Keratinocyte (primary cell): ENCODE results near the gene TRMT61B.

Experiments
- CTCF ChIP-seq, 3 experiments: IDR thresholded peaks in 1 of 3; conservative IDR thresholded peaks in 1 of 3; optimal IDR thresholded peaks in 1 of 3; 2 replicates in 2 of 3; 3 replicates in 1 of 3; pipeline versions ENCODE3 to v1.5.1; 2011; ENCODE audit warnings: low read length in 3 of 3, mild to moderate bottlenecking in 3 of 3, moderate library complexity in 2 of 3, control low read depth in 1 of 3, inconsistent platforms in 1 of 3; ENCODE audit not compliant: insufficient read depth in 2 of 3; ENCODE audit errors: extremely low read depth in 1 of 3
- EZH2 ChIP-seq: IDR thresholded peaks from one replicate; pipeline ENCODE4 v1.6.1; 2012; ENCODE audit warnings: inconsistent platforms, mild to moderate bottlenecking, low read length, moderate library complexity

- TF ChIP-seq CTCF (optimal IDR thresholded peaks at IDR 0.05 in 1 of 3, IDR thresholded peaks at IDR 0.05 in 1 of 3, conservative IDR thresholded peaks at IDR 0.05 in 1 of 3; ENCODE audit: extremely low read depth in 1 of 3, insufficient read depth in 2 of 3, low read length in 3 of 3): no peak
- no peak for TF ChIP-seq EZH2
These were observed at the start of gene TRMT61B for GRCh38 chr2:28870146-28870891.
